OCI-LY1 (cell line): ENCODE results near the gene PYDC1.

ENCODE experiments used
- H2AFZ ChIP-seq: fragments of 200-600 bp; sonication (generic), shearing (Covaris generic); 2 replicates; pipeline ENCODE4 v1.6.0; 2014; ENCODE audit warnings: antibody characterized with exemption, mild to moderate bottlenecking, low read length
- H3F3A ChIP-seq: fragments of 200-600 bp; sonication (generic), shearing (Covaris generic); 2 replicates; pipeline ENCODE4 v1.6.0; 2014; ENCODE audit warnings: mild to moderate bottlenecking, antibody characterized with exemption, low read length, moderate library complexity; ENCODE audit not compliant: insufficient read depth
- H3K27ac ChIP-seq: fragments of 200-600 bp; sonication (generic); 2 replicates; pipeline ENCODE4 v1.5.1; 2014; ENCODE audit warnings: low read length, mixed run types, mild to moderate bottlenecking, low read depth; ENCODE audit not compliant: poor library complexity, severe bottlenecking
- H3K27me3 ChIP-seq: fragments of 200-600 bp; sonication (generic); 2 replicates; pipeline ENCODE4 v1.6.0; 2014; ENCODE audit warnings: antibody characterized with exemption, mild to moderate bottlenecking, low read length, moderate library complexity; ENCODE audit not compliant: insufficient read depth
- H3K36me3 ChIP-seq: fragments of 200-600 bp; sonication (generic); 2 replicates; pipeline ENCODE4 v1.6.1; 2014; ENCODE audit warnings: mild to moderate bottlenecking, antibody characterized with exemption, low read length, moderate library complexity, mixed read lengths; ENCODE audit not compliant: insufficient read depth
- H3K4me1 ChIP-seq: fragments of 200-600 bp; sonication (generic); 2 replicates; pipeline ENCODE4 v1.5.1; 2014; ENCODE audit warnings: mild to moderate bottlenecking, low read length, moderate library complexity; ENCODE audit not compliant: insufficient read depth, severe bottlenecking
- H3K4me2 ChIP-seq: fragments of 200-600 bp; sonication (generic), shearing (Covaris generic); 2 replicates; pipeline ENCODE4 v1.6.1; 2014; ENCODE audit warnings: low read length
- H3K4me3 ChIP-seq: fragments of 200-600 bp; sonication (generic); 2 replicates; pipeline ENCODE4 v1.5.1; 2014; ENCODE audit warnings: low read length, low read depth, mild to moderate bottlenecking, mixed read lengths; ENCODE audit not compliant: poor library complexity, severe bottlenecking
- H3K79me2 ChIP-seq: fragments of 200-600 bp; shearing (Covaris generic); 2 replicates; pipeline ENCODE4 v1.6.1; 2016; ENCODE audit warnings: mixed run types, low read length, mixed read lengths; ENCODE audit not compliant: insufficient read depth
- H3K9ac ChIP-seq: fragments of 200-600 bp; sonication (generic), shearing (Covaris generic); 2 replicates; pipeline ENCODE4 v1.6.1; 2014; ENCODE audit warnings: mild to moderate bottlenecking, low read length, mixed read lengths
- H3K9me2 ChIP-seq: fragments of 200-600 bp; sonication (generic), shearing (Covaris generic); 2 replicates; pipeline ENCODE4 v1.6.1; 2014; ENCODE audit warnings: low read depth, mild to moderate bottlenecking, low read length, mixed read lengths
- H3K9me3 ChIP-seq: fragments of 200-600 bp; shearing (Covaris generic); 2 replicates; pipeline ENCODE4 v1.6.1; 2014; ENCODE audit warnings: low read length, mixed read lengths
- H4K20me1 ChIP-seq: fragments of 200-600 bp; sonication (generic), shearing (Covaris generic); 2 replicates; pipeline ENCODE4 v1.6.0; 2016; ENCODE audit warnings: mild to moderate bottlenecking, low read length; ENCODE audit not compliant: insufficient read depth
- EZH2 ChIP-seq: fragments of 200-600 bp; sonication (generic), shearing (Covaris generic); IDR thresholded peaks from 2 replicates; pipeline ENCODE4 v1.8.0; 2017; ENCODE audit warnings: borderline replicate concordance, mixed run types, mild to moderate bottlenecking, antibody characterized with exemption, low read length, moderate library complexity, mixed read lengths
- TF ChIP-seq, protein P1 (sequence below): fragments of 200-600 bp; sonication (generic), shearing (Covaris generic); IDR thresholded peaks from 2 replicates; pipeline ENCODE4 v1.5.1; 2017; ENCODE audit warnings: mild to moderate bottlenecking, antibody characterized with exemption, low read length, moderate library complexity, mixed read lengths

PYDC1 gene

GRCh38 chr16:31260136-31260931, 43.4 kb upstream of the PYDC1 start:
- H3K36me3 ChIP-seq, result no peaks in the 10 kb centered on the region
- H3K4me2 ChIP-seq, result no peak overlapping the region
- H3K27ac ChIP-seq, result no peak overlapping the region
- no peaks in the 10 kb centered on the region for H3K9me3 ChIP-seq
- no peak overlapping the region for H3K4me3 ChIP-seq
- no peak overlapping the region for H3K9ac ChIP-seq
- H3F3A ChIP-seq, result no peaks in the 10 kb centered on the region
- H2AFZ ChIP-seq, result no peak overlapping the region
- TF ChIP-seq, protein P1, sequence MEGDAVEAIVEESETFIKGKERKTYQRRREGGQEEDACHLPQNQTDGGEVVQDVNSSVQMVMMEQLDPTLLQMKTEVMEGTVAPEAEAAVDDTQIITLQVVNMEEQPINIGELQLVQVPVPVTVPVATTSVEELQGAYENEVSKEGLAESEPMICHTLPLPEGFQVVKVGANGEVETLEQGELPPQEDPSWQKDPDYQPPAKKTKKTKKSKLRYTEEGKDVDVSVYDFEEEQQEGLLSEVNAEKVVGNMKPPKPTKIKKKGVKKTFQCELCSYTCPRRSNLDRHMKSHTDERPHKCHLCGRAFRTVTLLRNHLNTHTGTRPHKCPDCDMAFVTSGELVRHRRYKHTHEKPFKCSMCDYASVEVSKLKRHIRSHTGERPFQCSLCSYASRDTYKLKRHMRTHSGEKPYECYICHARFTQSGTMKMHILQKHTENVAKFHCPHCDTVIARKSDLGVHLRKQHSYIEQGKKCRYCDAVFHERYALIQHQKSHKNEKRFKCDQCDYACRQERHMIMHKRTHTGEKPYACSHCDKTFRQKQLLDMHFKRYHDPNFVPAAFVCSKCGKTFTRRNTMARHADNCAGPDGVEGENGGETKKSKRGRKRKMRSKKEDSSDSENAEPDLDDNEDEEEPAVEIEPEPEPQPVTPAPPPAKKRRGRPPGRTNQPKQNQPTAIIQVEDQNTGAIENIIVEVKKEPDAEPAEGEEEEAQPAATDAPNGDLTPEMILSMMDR, result no peak
- TF ChIP-seq EZH2, result no peak
- no peaks in the 10 kb centered on the region for H3K79me2 ChIP-seq
- no peaks in the 10 kb centered on the region for H3K4me1 ChIP-seq
- H3K9me2 ChIP-seq, result no peaks in the 10 kb centered on the region
- no peaks in the 10 kb centered on the region for H4K20me1 ChIP-seq
- peaks cover 4% of the 10 kb centered on the region; the same call in 1 of the 2 replicates for H3K27me3 ChIP-seq

GRCh38 chr16:31258366-31258765, 41.4 kb upstream of the PYDC1 start:
- Histone ChIP-seq H3K4me1 (no peaks in the 10 kb centered on the region), H3F3A (no peaks in the 10 kb centered on the region), H3K4me3 (no peak overlapping the region), H3K9me3 (no peaks in the 10 kb centered on the region), H3K9me2 (no peaks in the 10 kb centered on the region), H3K27me3 (no peaks in the 10 kb centered on the region), H3K4me2 (no peak overlapping the region), H4K20me1 (no peaks in the 10 kb centered on the region), H3K9ac (no peak overlapping the region), H3K36me3 (no peaks in the 10 kb centered on the region), H3K27ac (no peak overlapping the region), H2AFZ (no peak overlapping the region), H3K79me2 (no peaks in the 10 kb centered on the region)
- TF ChIP-seq, protein P1, result no peak
- no peak for TF ChIP-seq EZH2

DNA sequence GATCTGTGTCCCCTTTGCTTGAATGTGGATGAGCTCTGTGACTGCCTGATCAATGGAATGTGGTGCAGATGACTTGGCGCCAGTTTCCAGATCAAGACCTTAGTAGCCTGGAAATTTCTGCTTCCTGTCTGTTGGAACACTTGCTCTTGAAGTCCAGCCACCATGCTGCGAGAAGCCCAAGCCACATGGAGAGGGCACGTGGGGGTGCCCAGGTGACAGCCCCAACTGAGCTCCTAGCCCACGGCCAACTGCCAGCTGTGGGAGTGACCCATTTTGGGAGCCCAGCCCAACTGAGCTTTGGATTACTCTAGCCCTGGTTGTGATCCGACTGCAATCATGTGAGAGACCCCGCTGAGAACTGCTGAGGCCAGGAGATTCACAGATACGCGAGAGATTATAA, 39.5 kb upstream of the PYDC1 start:
- H3K9me2 ChIP-seq, result no peaks in the 10 kb centered on the region
- no peaks in the 10 kb centered on the region for H3K36me3 ChIP-seq
- H3K4me2 ChIP-seq, result no peak overlapping the region
- TF ChIP-seq, protein P1, result no peak
- no peak for TF ChIP-seq EZH2
- no peak overlapping the region for H3K9ac ChIP-seq
- no peak overlapping the region for H3K4me3 ChIP-seq
- H2AFZ ChIP-seq, result no peak overlapping the region
- no peaks in the 10 kb centered on the region for H3K4me1 ChIP-seq
- no peaks in the 10 kb centered on the region for H3K27me3 ChIP-seq
- no peaks in the 10 kb centered on the region for H4K20me1 ChIP-seq
- no peak overlapping the region for H3K27ac ChIP-seq
- H3F3A ChIP-seq, result no peaks in the 10 kb centered on the region
- H3K9me3 ChIP-seq, result no peaks in the 10 kb centered on the region
- no peaks in the 10 kb centered on the region for H3K79me2 ChIP-seq
